AG09319 (cell line): Measurements from ENCODE around the gene PPDPF.

Experiments used
- DNase-seq: peaks from one replicate; pipeline ENCODE4 v3.0.0-alpha.2; 2010; ENCODE audit warnings: low read depth; ENCODE audit errors: extremely low read depth
- TF ChIP-seq, protein P1 (sequence below): IDR thresholded peaks from 2 replicates; pipeline ENCODE4 v1.5.1; 2011; ENCODE audit warnings: low read depth, mild to moderate bottlenecking, inconsistent platforms, low read length, moderate library complexity

Gene PPDPF

GRCh38 chr20:63552481-63553249 lies 32.1 kb downstream of the PPDPF start:
- TF ChIP-seq, protein P1, sequence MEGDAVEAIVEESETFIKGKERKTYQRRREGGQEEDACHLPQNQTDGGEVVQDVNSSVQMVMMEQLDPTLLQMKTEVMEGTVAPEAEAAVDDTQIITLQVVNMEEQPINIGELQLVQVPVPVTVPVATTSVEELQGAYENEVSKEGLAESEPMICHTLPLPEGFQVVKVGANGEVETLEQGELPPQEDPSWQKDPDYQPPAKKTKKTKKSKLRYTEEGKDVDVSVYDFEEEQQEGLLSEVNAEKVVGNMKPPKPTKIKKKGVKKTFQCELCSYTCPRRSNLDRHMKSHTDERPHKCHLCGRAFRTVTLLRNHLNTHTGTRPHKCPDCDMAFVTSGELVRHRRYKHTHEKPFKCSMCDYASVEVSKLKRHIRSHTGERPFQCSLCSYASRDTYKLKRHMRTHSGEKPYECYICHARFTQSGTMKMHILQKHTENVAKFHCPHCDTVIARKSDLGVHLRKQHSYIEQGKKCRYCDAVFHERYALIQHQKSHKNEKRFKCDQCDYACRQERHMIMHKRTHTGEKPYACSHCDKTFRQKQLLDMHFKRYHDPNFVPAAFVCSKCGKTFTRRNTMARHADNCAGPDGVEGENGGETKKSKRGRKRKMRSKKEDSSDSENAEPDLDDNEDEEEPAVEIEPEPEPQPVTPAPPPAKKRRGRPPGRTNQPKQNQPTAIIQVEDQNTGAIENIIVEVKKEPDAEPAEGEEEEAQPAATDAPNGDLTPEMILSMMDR: no peak
- DNase-seq: no peak

- TF ChIP-seq, protein P1: no peak
- DNase-seq: peak; percentile 64
Observed at GRCh38 chr20:63553251-63553932, 32.8 kb downstream of the PPDPF start.

DNA sequence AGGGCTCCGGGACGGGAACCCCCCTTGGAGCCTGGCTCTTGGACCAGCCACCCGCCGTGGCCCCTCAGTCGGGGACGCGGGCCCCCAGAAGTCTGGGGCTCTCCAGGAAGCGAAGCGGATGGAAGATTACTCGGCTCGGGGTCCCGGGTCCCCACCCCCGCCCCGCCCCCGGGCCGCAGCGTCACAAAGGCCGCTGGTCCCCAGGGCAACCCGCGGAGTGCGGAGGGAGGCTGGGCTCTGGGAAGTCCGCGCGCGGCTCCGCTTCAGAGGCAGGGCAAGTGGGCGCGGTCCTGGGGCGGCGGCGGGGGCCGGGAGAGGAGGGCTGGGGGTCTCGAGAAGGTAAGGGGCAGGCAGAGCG lies 33.3 kb downstream of the PPDPF start, which contains the start of gene FNDC11:
TSS of gene FNDC11 (plus strand) at position 227 of the 358 bp plus-strand sequence. CDS start 1,505 bp downstream, outside the sequence.
- TF ChIP-seq, protein P1: no peak
- DNase-seq: no peak

DNA sequence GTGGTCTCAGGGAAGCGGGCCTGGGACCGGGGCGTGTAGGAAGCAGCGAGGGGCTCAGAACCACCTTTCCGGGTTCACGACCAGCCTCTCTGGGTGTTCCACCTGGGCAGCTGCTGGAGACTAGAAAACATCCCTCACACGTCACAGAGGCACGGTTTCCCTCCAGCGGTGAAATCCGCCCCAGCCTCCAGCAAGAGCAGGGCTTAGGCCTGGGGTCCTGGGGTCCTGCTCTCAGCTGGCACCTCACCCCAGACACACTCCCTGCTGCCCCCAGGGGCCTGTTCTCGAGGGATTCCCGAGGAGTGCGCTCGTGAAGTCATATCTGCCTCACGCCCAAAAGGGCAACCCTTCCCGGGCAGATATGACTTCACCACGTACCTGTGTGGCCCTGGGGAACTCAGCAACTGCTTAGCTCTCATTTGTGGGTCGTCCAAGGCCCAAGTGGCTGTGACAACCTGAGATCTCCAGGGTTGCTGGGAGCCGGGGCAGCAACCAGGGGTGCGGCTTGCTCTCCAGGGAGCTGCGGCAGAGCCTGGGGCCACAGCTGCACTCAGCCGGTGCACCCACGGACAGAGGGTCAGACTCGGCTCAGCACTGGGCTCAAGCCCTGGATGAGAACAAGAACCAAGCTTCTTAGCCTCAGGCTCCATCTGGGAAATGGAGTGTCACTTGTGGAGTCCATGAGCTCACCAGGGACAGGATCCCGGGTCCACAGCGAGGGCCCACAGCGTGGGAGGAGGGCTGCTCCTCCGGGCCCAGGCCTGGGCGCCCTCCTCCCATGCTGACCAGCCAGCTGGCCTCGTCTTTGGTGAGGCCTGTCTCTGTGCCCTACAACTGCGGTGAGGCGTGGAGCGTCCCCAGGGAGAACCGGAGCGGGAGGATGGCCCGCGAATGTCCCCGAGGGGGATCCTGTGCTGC lies 34.1 kb downstream of the PPDPF start:
- TF ChIP-seq, protein P1: no peak
- no peak for DNase-seq

- TF ChIP-seq, protein P1: no peak
- DNase-seq: no peak
Observed at GRCh38 chr20:63555661-63556381, 35.3 kb downstream of the PPDPF start.

DNA sequence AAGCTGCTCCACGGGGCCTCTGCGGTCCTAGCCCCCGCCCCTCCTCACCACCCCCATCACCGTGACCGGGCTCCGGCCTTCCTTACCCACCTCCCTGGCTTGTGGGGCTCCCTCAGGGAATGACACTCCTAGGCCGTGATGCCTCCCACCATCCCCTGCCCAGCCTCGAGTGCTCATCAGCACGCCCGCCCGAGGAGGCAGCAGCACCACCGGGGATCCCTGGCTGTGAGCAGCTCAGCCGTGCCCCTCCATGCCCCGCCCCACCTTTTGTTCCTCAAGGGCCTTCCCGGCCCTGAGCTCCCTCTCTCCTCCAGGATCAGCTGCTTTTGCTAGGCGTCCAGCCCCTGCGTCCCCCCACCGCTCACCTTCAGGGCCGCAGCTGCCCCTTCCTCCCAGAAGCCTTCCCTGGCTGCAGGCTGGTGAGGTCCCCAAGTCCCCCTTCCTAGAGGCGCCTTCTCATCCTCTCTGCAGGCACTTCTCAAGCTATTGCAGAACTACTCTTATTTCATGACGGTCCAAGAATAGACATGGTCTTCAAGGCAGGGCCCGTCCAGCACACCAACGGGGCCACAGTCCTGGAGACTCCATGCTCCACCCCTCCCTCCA lies 36.4 kb downstream of the PPDPF start:
- TF ChIP-seq, protein P1: no peak
- DNase-seq: no peak
